Measurements from ENCODE around the gene APBA3. TPM values are rescaled to one million over a fixed set of nuclear protein-coding genes. Genes with fewer than 3 reads are reported as not detected.

Gene APBA3
- total RNA-seq, 2 donors from 2014 or later = 10.5 to 13.1 TPM

Other genes with a start within 250 kb of the APBA3 start
- gene TEKTIP1, start 222.5 kb downstream of the APBA3 start, total RNA-seq = 1 to 10 TPM in 1 of 2 donors, under 1 TPM in 1; 0.90 to 2.6 TPM
- 10 to 100 TPM; 49.6 to 52.7 TPM for gene MFSD12, start 204.1 kb downstream of the APBA3 start, total RNA-seq
- 100 to 1,000 TPM in 1 of 2 donors, 10 to 100 TPM in 1; 96.8 to 111 TPM for gene HMG20B, start 188.7 kb downstream of the APBA3 start, total RNA-seq
- 10 to 100 TPM; 13.9 to 14.6 TPM for gene GIPC3, start 176.2 kb downstream of the APBA3 start, total RNA-seq
- gene TBXA2R, start 154.8 kb downstream of the APBA3 start, total RNA-seq = 10 to 100 TPM; 46.9 to 49.6 TPM
- gene CACTIN, start 134.9 kb downstream of the APBA3 start, total RNA-seq = 10 to 100 TPM; 13.0 to 17.0 TPM
- 10 to 100 TPM; 80.9 to 85.4 TPM for gene PIP5K1C, start 61.2 kb downstream of the APBA3 start, total RNA-seq
- under 1 TPM in 1 of 2 donors, not detected in 1; 0.10 TPM for gene TJP3, start 53.3 kb downstream of the APBA3 start, total RNA-seq
- 10 to 100 TPM; 45.3 to 58.8 TPM for gene MRPL54, start 990 bp upstream of the APBA3 start, total RNA-seq
- not detected for gene RAX2, start 10.5 kb upstream of the APBA3 start, total RNA-seq
- 1 to 10 TPM; 1.1 to 2.8 TPM for gene MATK, start 24.7 kb upstream of the APBA3 start, total RNA-seq
- not detected for gene ZFR2, start 107.3 kb upstream of the APBA3 start, total RNA-seq
- under 1 TPM in 1 of 2 donors, not detected in 1; 0.05 TPM for gene ATCAY, start 119.0 kb upstream of the APBA3 start, total RNA-seq
- 1 to 10 TPM in 1 of 2 donors, under 1 TPM in 1; 0.51 to 2.3 TPM for gene NMRK2, start 171.4 kb upstream of the APBA3 start, total RNA-seq
- 10 to 100 TPM; 64.5 to 94.9 TPM for gene DAPK3, start 209.4 kb upstream of the APBA3 start, total RNA-seq
- 1,000 to 10,000 TPM; 1,536 to 1,555 TPM for gene EEF2, start 223.8 kb upstream of the APBA3 start, total RNA-seq
- gene PIAS4, start 246.0 kb upstream of the APBA3 start, total RNA-seq = 10 to 100 TPM; 14.4 to 16.1 TPM

Measured in posterior vena cava (tissue), 2 donors.